IPS-15b (cell line): ENCODE measurements around the gene ROBO1.

ENCODE experiments used
- H3K27me3 ChIP-seq: one replicate; pipeline ENCODE4 v1.6.1; 2013; ENCODE audit warnings: low read length; ENCODE audit not compliant: control insufficient read depth, insufficient read depth
- H3K36me3 ChIP-seq: one replicate; pipeline ENCODE4 v1.6.1; 2013; ENCODE audit warnings: low read length; ENCODE audit not compliant: control insufficient read depth, insufficient read depth
- H3K4me1 ChIP-seq: one replicate; pipeline ENCODE4 v1.6.1; 2013; ENCODE audit warnings: mild to moderate bottlenecking, low read length; ENCODE audit not compliant: control insufficient read depth, insufficient read depth
- H3K4me3 ChIP-seq: one replicate; pipeline ENCODE4 v1.5.1; 2013; ENCODE audit warnings: low read depth, low read length
- H3K9ac ChIP-seq: one replicate; pipeline ENCODE4 v1.6.1; 2013; ENCODE audit warnings: low read depth, mild to moderate bottlenecking, low read length
- H3K9me3 ChIP-seq: one replicate; pipeline ENCODE4 v1.6.1; 2013; ENCODE audit warnings: mild to moderate bottlenecking, low read length; ENCODE audit not compliant: control insufficient read depth, insufficient read depth

Gene ROBO1

GRCh38 chr3:79066481-79066880 is 701.3 kb downstream of the ROBO1 start:
- Histone ChIP-seq H3K36me3 (no peaks in the 10 kb centered on the region), H3K4me1 (peaks cover 11% of the 10 kb centered on the region)

GRCh38 chr3:79063624-79064023 is 704.2 kb downstream of the ROBO1 start:
- no peak overlapping the region for H3K4me3 ChIP-seq
- H3K9me3 ChIP-seq, result no peaks in the 10 kb centered on the region
- peaks cover 11% of the 10 kb centered on the region for H3K4me1 ChIP-seq
- no peak overlapping the region for H3K9ac ChIP-seq
- H3K27me3 ChIP-seq, result no peaks in the 10 kb centered on the region
- no peaks in the 10 kb centered on the region for H3K36me3 ChIP-seq

More at GRCh38 chr3:79066481-79066880, 701.3 kb downstream of the ROBO1 start:
- no peaks in the 10 kb centered on the region for H3K9me3 ChIP-seq
- H3K4me3 ChIP-seq, result no peak overlapping the region
- no peaks in the 10 kb centered on the region for H3K27me3 ChIP-seq
- no peak overlapping the region for H3K9ac ChIP-seq

- Histone ChIP-seq H3K4me3 (no peak overlapping the region), H3K4me1 (no peaks in the 10 kb centered on the region), H3K9me3 (peaks cover 4% of the 10 kb centered on the region), H3K36me3 (no peaks in the 10 kb centered on the region), H3K9ac (no peak overlapping the region), H3K27me3 (no peaks in the 10 kb centered on the region)
Observed at GRCh38 chr3:79057756-79058155, 710.0 kb downstream of the ROBO1 start.

GRCh38 chr3:79056498-79056897 is 711.3 kb downstream of the ROBO1 start:
- no peaks in the 10 kb centered on the region for H3K36me3 ChIP-seq
- H3K9ac ChIP-seq, result no peak overlapping the region
- H3K27me3 ChIP-seq, result no peaks in the 10 kb centered on the region
- H3K9me3 ChIP-seq, result peaks cover 10% of the 10 kb centered on the region
- H3K4me3 ChIP-seq, result no peak overlapping the region
- no peaks in the 10 kb centered on the region for H3K4me1 ChIP-seq

- Histone ChIP-seq H3K27me3 (no peaks in the 10 kb centered on the region), H3K9me3 (peaks cover 10% of the 10 kb centered on the region), H3K4me3 (no peak overlapping the region), H3K36me3 (no peaks in the 10 kb centered on the region), H3K4me1 (no peaks in the 10 kb centered on the region), H3K9ac (no peak overlapping the region)
Observed at GRCh38 chr3:79052054-79052681, 715.6 kb downstream of the ROBO1 start.

GRCh38 chr3:79047581-79047980 is 720.2 kb downstream of the ROBO1 start:
- H3K27me3 ChIP-seq, result no peaks in the 10 kb centered on the region
- H3K4me3 ChIP-seq, result no peak overlapping the region
- no peak overlapping the region for H3K9ac ChIP-seq
- peaks cover 6% of the 10 kb centered on the region for H3K9me3 ChIP-seq
- H3K36me3 ChIP-seq, result no peaks in the 10 kb centered on the region
- H3K4me1 ChIP-seq, result no peaks in the 10 kb centered on the region

- H3K4me1 ChIP-seq, result no peaks in the 10 kb centered on the region
- no peak overlapping the region for H3K9ac ChIP-seq
Observed at GRCh38 chr3:79041621-79042020, 726.2 kb downstream of the ROBO1 start.

GRCh38 chr3:79040701-79041100 is 727.1 kb downstream of the ROBO1 start:
- H3K4me1 ChIP-seq, result no peaks in the 10 kb centered on the region
- no peak overlapping the region for H3K9ac ChIP-seq
- no peaks in the 10 kb centered on the region for H3K9me3 ChIP-seq
- no peaks in the 10 kb centered on the region for H3K36me3 ChIP-seq
- no peaks in the 10 kb centered on the region for H3K27me3 ChIP-seq
- H3K4me3 ChIP-seq, result no peak overlapping the region

More at GRCh38 chr3:79041621-79042020, 726.2 kb downstream of the ROBO1 start:
- Histone ChIP-seq H3K27me3 (no peaks in the 10 kb centered on the region), H3K36me3 (no peaks in the 10 kb centered on the region), H3K4me3 (no peak overlapping the region), H3K9me3 (no peaks in the 10 kb centered on the region)

GRCh38 chr3:79040091-79040490 is 727.7 kb downstream of the ROBO1 start:
- H3K9me3 ChIP-seq, result no peaks in the 10 kb centered on the region
- no peak overlapping the region for H3K4me3 ChIP-seq
- no peak overlapping the region for H3K9ac ChIP-seq
- no peaks in the 10 kb centered on the region for H3K4me1 ChIP-seq
- H3K36me3 ChIP-seq, result no peaks in the 10 kb centered on the region
- no peaks in the 10 kb centered on the region for H3K27me3 ChIP-seq

GRCh38 chr3:79039192-79039591 is 728.6 kb downstream of the ROBO1 start:
- Histone ChIP-seq H3K9ac (no peak overlapping the region), H3K36me3 (no peaks in the 10 kb centered on the region), H3K27me3 (no peaks in the 10 kb centered on the region), H3K4me3 (no peak overlapping the region), H3K4me1 (no peaks in the 10 kb centered on the region), H3K9me3 (no peaks in the 10 kb centered on the region)

GRCh38 chr3:79038636-79039035 is 729.2 kb downstream of the ROBO1 start:
- no peaks in the 10 kb centered on the region for H3K9me3 ChIP-seq
- H3K27me3 ChIP-seq, result no peaks in the 10 kb centered on the region
- H3K36me3 ChIP-seq, result no peaks in the 10 kb centered on the region
- no peak overlapping the region for H3K9ac ChIP-seq
- H3K4me3 ChIP-seq, result no peak overlapping the region
- no peaks in the 10 kb centered on the region for H3K4me1 ChIP-seq

GRCh38 chr3:79038057-79038456 is 729.7 kb downstream of the ROBO1 start:
- Histone ChIP-seq H3K9ac (no peak overlapping the region), H3K9me3 (no peaks in the 10 kb centered on the region), H3K4me1 (no peaks in the 10 kb centered on the region), H3K36me3 (no peaks in the 10 kb centered on the region), H3K27me3 (no peaks in the 10 kb centered on the region), H3K4me3 (no peak overlapping the region)
